HG03378 (cell line): Measurements from ENCODE around the gene SFSWAP.
"Not testable (repeated sequence)": the region's sequence is repeated elsewhere in the genome, so short reads cannot be mapped to it uniquely, and the experiment has no call there.

Experiments used
- ATAC-seq: cut with Tn5 transposase; IDR thresholded peaks from one replicate; pipeline ENCODE4 v1.9.1; 2021; ENCODE audit warnings: mild to moderate bottlenecking, moderate library complexity; ENCODE audit not compliant: unreplicated experiment

SFSWAP gene

GRCh38 chr12:131806674-131807073, 95.8 kb downstream of the SFSWAP start:
- no peak for ATAC-seq

GRCh38 chr12:131808744-131809371, 98.0 kb downstream of the SFSWAP start:
- no peak for ATAC-seq

GRCh38 chr12:131809476-131810254, 98.8 kb downstream of the SFSWAP start:
- not testable (repeated sequence) for ATAC-seq

DNA sequence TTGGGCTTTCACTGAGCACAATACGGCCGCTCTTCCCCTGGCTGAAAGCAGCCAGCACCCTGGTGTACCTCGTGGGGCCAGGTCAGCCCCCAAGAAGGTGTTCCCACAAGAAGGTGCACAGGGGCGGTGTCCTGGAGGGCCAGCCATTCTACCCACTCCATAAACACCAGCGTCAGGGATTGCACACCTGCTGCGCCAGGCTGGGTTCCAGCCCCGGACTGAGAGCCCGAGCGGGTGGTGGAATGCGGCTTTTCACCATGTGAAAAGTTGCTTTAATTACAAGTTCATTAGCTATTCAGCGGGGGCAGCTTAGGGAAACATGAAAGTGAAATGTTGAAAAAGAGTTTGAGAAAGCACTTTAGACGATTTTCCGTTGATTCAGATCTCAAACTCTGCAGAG, 99.8 kb downstream of the SFSWAP start:
- no peak for ATAC-seq

DNA sequence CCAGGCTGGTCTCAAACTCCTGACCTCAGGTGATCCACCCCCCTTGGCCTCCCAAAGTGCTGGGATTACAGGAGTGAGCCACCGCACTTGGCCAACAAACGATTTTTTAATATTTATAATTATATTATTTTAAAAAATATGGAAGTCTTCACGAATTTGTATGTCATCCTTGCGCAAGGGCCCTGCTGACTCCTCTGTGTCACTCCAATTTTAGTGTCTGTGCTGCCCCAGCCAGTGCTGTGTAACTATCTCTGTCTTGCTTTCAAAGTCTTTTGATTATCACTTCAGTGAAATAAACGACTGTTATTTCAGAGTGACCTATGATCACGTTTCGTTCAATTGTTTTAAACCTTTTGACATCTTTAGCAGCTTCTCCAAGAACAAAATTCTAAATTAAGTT, 104.2 kb downstream of the SFSWAP start:
- ATAC-seq, result no peak

GRCh38 chr12:131816495-131816894, 105.6 kb downstream of the SFSWAP start:
- ATAC-seq, result no peak

- ATAC-seq, result no peak
Observed at GRCh38 chr12:131817241-131817640, 106.4 kb downstream of the SFSWAP start.

- no peak for ATAC-seq
Observed at GRCh38 chr12:131818821-131819585, 108.1 kb downstream of the SFSWAP start.

GRCh38 chr12:131824450-131824849, 113.6 kb downstream of the SFSWAP start:
- no peak for ATAC-seq

- no peak for ATAC-seq
Observed at GRCh38 chr12:131825146-131825892, 114.4 kb downstream of the SFSWAP start.

DNA sequence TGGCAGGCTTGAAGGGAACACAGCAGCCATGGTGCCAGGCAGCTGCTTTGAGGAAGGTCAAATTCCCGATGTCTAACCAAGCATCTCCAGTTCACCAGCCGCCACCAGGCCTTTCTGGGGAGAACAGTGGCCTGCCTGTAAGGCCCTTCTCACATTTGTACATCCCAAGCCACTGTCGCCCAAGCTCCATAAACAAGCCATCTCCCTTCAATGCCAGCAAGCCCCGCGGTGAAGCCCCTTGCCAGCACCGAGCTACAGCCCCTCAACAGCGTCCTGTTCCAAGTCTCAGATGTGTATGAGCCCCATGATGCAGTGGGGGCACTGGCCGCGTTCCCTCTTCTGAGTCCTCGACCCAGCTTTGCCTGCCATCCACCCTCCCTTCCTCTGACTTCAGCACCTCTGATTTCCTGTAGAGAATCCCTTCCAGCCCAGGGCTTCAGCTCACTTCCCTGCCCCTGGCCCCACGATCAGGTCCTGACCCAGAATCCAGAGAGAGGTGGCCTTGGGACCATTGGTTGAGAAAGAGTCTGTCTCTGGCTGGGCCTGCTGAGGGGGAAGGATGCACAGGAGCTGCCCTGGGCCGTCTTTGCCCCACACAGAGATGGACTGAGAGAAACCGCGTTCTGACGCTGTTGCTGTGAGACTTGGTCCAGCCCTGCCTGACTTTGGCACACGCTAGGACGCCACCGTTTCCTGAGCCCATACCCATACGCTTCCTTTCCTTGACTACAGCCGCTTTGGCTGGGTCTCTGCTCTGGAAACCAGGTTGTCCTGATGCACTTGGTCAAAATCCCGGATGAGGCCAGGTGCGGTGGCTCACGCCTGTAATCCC, 115.4 kb downstream of the SFSWAP start:
- no peak for ATAC-seq

GRCh38 chr12:131827961-131828534, 117.2 kb downstream of the SFSWAP start, which contains the start of gene MMP17:
TSS of gene MMP17 (plus strand) at chr12:131828393. CDS start at chr12:131828495, 102 bp downstream.
- no peak for ATAC-seq

GRCh38 chr12:131828671-131829355, 117.9 kb downstream of the SFSWAP start:
- ATAC-seq, result no peak

DNA sequence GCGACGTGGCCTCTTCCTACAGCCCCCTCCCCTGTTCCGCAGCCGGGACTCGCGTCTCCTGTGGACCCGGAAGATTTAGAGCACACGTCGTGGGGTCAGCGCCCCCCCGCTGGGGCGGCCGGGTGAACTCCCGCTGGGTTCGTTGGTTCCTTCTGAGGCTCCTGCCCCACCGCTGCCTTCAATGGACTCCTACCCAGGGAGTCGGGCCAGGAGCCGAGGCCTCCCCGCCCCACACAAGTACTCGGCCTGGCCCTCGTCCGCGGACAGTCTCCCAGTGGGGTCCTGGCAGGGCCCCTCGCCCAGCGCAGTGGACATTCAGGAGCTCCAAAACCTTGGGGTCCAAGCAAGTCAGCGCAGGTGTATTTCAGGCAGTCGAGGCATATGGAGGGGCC, 118.5 kb downstream of the SFSWAP start:
- ATAC-seq, result no peak

GRCh38 chr12:131829791-131830334, 119.0 kb downstream of the SFSWAP start:
- ATAC-seq, result no peak

- ATAC-seq, result no peak
Observed at GRCh38 chr12:131830335-131830913, 119.5 kb downstream of the SFSWAP start.

- no peak for ATAC-seq
Observed at GRCh38 chr12:131830914-131831571, 120.2 kb downstream of the SFSWAP start.

DNA sequence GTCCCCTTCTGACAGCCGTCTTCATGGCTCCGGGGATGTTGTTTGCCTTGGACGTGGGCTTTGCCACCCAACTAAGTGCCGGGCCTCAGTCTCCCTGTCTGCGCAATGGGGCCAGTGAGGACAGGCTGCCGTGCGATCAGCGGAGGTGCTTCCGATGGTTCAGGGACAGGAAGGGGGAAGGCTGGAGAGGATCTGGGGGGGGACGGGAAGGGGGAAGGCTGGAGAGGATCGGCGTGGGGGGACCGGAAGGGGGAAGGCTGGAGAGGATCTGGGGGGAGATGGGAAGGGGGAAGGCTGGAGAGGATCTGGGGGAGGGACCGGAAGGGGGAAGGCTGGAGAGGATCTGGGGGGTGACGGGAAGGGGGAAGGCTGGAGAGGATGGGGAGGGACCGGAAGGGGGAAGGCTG, 120.7 kb downstream of the SFSWAP start:
- ATAC-seq, result no peak
